Stomach (tissue), 9 donors: ENCODE measurements around the gene MYZAP. TPM values are rescaled to one million over a fixed set of nuclear protein-coding genes. Genes with fewer than 3 reads are reported as not detected.

ENCODE experiments used
- DNase-seq, 2 donors: peaks; one replicate each; pipeline versions ENCODE4 v3.0.0 to v3.0.0-alpha.2; 2013 to 2019
- H3K27ac ChIP-seq, 5 donors: fragments of 200-600 bp in 4 of 5; sonication (generic) in 4 of 5; one replicate each; pipeline ENCODE4 v1.5.1; 2013 to 2019; ENCODE audit warnings: mild to moderate bottlenecking in 1 of 5, moderate library complexity in 1 of 5
- H3K27me3 ChIP-seq, 3 donors: fragments of 200-600 bp; sonication (generic); one replicate each; pipeline ENCODE4 v1.5.1; 2017 to 2019; ENCODE audit warnings: mixed run types in 1 of 3
- H3K36me3 ChIP-seq, 4 donors: fragments of 200-600 bp; sonication (generic); 1 replicate in 3 of 4; 2 replicates in 1 of 4; pipeline ENCODE4 v1.5.1; 2016 to 2019
- H3K4me1 ChIP-seq, 4 donors: fragments of 200-600 bp; sonication (generic); one replicate each; pipeline ENCODE4 v1.5.1; 2016 to 2019
- H3K4me3 ChIP-seq, 4 donors: fragments of 200-600 bp; sonication (generic) in 3 of 4; one replicate each; pipeline ENCODE4 v1.5.1; 2016 to 2019; ENCODE audit warnings: mild to moderate bottlenecking in 1 of 4
- H3K9me3 ChIP-seq, 4 donors: fragments of 200-600 bp; sonication (generic); one replicate each; pipeline ENCODE4 v1.5.1; 2016 to 2019
- EP300 ChIP-seq: sonication (generic); formaldehyde crosslinking; IDR thresholded peaks from one replicate; pipeline ENCODE4 v1.6.1; 2017; ENCODE audit warnings: antibody characterized with exemption
- POLR2A ChIP-seq, 4 donors: fragments of 450-650 bp; IDR thresholded peaks; one replicate each; pipeline ENCODE4 v1.6.1; 2016; ENCODE audit warnings: antibody characterized with exemption in 4 of 4, control low read depth in 2 of 4, mild to moderate bottlenecking in 1 of 4, moderate library complexity in 1 of 4
- POLR2AphosphoS5 ChIP-seq, 3 donors: sonication (generic); formaldehyde crosslinking; IDR thresholded peaks; one replicate each; pipeline ENCODE4 v1.6.1; 2016; ENCODE audit warnings: antibody characterized with exemption in 3 of 3
- WGBS, 5 donors: extraction: QIAGEN DNeasy Blood & Tissue Kit in 3 of 5; methylation state at CpG; one replicate each; pipeline versions ENCODE4 v1.1.5 to v1.1.7; 2013 to 2018; 5-methylcytosine and 5-hydroxymethylcytosine counted together
- intact Hi-C: fragments of 100-400 bp; cut with DNase I; formaldehyde crosslinking; loops from one replicate; pipeline ENCODE4 v1.15.1; 2023; ENCODE audit warnings: low total_unique reads
- polyA plus RNA-seq, 3 donors: library from polyadenylated mRNA; stranded (reverse); fragments of 200-250 nt; gene quantifications; one replicate each; pipeline ENCODE4 v1.2.3, GENCODE V29; 2013
- total RNA-seq, 5 donors: library from RNA; depleted of rRNA; stranded (reverse); fragments of >200 nt; gene quantifications; one replicate each; pipeline versions ENCODE4 v1.1.0 to v1.2.3, GENCODE V29; 2014 to 2016
- TF ChIP-seq, protein P1 (sequence below), 7 experiments: fragments of 450-650 bp in 4 of 7; fragments of 200-600 bp in 3 of 7; sonication (generic) in 3 of 7; IDR thresholded peaks; one replicate each; pipeline ENCODE4 v1.5.1; 2016 to 2019; ENCODE audit warnings: antibody characterized with exemption in 7 of 7, control low read depth in 2 of 7, mild to moderate bottlenecking in 1 of 7
- donor health status: healthy with polysubstance abuse.
- donor health status: Bipolar disorder and iron deficiency.
- donor health status: healthy.

The MYZAP gene
- total and polyA plus RNA-seq, 8 donors: 9.4 to 59.8 (median 20.9) TPM; not detected in 1

DNA sequence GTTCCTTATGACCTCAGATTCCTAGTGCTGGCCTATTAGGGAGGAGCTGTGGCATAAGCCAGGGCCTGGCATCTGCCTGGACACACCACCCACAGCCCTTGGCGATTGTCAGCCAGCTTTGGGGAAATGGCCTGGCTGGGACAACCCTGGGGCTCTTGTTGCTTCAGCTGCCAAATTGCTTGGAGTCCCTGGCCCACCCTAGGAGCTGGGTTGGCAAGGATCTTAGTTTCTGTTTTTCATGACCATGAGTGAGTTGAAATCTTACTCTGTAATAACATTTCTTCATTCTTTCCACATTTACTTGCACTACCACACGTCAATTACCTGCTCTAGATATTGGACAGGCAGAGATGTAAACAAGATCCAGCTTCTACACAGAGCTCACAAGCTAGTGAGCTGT is 1.9 kb upstream of the MYZAP start:
- TF ChIP-seq, protein P1, sequence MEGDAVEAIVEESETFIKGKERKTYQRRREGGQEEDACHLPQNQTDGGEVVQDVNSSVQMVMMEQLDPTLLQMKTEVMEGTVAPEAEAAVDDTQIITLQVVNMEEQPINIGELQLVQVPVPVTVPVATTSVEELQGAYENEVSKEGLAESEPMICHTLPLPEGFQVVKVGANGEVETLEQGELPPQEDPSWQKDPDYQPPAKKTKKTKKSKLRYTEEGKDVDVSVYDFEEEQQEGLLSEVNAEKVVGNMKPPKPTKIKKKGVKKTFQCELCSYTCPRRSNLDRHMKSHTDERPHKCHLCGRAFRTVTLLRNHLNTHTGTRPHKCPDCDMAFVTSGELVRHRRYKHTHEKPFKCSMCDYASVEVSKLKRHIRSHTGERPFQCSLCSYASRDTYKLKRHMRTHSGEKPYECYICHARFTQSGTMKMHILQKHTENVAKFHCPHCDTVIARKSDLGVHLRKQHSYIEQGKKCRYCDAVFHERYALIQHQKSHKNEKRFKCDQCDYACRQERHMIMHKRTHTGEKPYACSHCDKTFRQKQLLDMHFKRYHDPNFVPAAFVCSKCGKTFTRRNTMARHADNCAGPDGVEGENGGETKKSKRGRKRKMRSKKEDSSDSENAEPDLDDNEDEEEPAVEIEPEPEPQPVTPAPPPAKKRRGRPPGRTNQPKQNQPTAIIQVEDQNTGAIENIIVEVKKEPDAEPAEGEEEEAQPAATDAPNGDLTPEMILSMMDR (IDR thresholded peaks at IDR 0.05): no peak
- no peak for TF ChIP-seq EP300
- no peak for TF ChIP-seq POLR2AphosphoS5 (IDR thresholded peaks at IDR 0.05)
- no peak for TF ChIP-seq POLR2A (IDR thresholded peaks at IDR 0.05)
- intact Hi-C loops: no loop called here
- H3K4me1 ChIP-seq: peaks cover 18 to 43% (median 31%) of the 10 kb centered on the region in 4 donors
- WGBS, 5 donors: 24 to 52% (median 34%) methylated on average over 2 of the region's 2 CpGs
- H3K36me3 ChIP-seq: no peaks in the 10 kb centered on the region
- H3K9me3 ChIP-seq: no peaks in the 10 kb centered on the region
- peak overlapping the region in 3 of 5 donors; percentile 30 to 61 (median 47) for H3K27ac ChIP-seq
- H3K27me3 ChIP-seq: peaks cover 0 to 20% (median 0%) of the 10 kb centered on the region in 3 donors
- no peak overlapping the region for H3K4me3 ChIP-seq
- DNase-seq: no peak

DNA sequence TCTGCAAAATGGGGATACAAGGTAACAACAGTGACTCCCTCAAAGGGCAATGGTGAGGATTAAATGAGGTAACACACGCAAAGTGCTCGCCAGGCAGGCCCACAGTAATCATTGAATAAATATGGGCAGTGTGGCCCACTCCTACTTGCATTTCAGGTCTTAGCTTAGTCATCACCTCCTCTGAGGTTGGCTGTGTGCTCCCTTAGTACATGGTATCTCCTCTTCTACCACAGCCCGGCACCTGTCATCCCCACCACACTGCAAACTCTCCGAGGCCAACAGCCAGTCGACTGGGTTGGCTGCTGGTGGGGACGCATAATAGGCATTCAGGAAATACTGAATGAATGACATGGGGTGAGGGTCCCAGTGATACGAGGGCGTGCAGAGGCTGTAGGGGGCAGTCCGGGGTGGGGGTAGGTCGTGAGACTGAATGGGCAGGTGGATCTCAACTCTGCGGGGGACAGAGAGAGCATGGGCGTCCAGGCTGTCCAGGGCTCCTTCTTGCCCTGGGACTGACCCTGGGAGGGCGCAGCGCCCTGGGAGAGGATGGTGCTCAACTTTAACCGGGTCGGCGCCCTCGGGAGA is 375 bp upstream of the MYZAP start:
- intact Hi-C loops: no loop called here
- TF ChIP-seq, protein P1 (IDR thresholded peaks at IDR 0.05): no peak
- peak in 2 of 3 donors; percentile 49 to 58 for TF ChIP-seq POLR2AphosphoS5 (IDR thresholded peaks at IDR 0.05)
- peak; percentile 42 to 68 for DNase-seq
- peaks cover 28 to 59% (median 45%) of the 10 kb centered on the region in 4 donors for H3K4me1 ChIP-seq
- H3K9me3 ChIP-seq: no peaks in the 10 kb centered on the region
- H3K36me3 ChIP-seq: no peaks in the 10 kb centered on the region
- WGBS, 5 donors: 12 to 24% (median 21%) methylated on average over 11 to 18 of the region's 18 CpGs
- H3K27ac ChIP-seq: peak overlapping the region; percentile 86 to 94 (median 89)
- peaks cover 0 to 20% (median 0%) of the 10 kb centered on the region in 3 donors for H3K27me3 ChIP-seq
- H3K4me3 ChIP-seq: peak overlapping the region; percentile 62 to 66 (median 64)

DNA sequence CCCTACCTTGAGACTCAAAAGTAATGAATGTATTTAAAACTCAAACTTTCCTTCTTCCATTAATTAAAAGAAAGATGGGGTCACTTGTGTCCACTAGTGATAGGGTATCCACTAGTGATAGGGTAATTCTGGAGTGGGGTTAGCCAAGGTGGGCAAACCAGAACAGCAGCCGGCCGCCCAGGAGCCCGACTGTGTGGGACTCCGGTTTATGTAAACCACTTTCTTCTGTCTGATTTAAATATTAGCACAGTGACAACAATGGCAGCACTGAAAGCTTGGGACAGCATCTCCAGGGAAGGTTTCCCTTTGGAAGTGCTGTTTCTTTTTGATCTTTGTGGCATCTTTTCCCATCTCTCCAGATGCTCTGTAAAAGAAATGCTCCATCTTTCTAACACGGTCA is 722 bp downstream of the MYZAP start:
- H3K27ac ChIP-seq: peak overlapping the region; percentile 86 to 98 (median 89)

DNA sequence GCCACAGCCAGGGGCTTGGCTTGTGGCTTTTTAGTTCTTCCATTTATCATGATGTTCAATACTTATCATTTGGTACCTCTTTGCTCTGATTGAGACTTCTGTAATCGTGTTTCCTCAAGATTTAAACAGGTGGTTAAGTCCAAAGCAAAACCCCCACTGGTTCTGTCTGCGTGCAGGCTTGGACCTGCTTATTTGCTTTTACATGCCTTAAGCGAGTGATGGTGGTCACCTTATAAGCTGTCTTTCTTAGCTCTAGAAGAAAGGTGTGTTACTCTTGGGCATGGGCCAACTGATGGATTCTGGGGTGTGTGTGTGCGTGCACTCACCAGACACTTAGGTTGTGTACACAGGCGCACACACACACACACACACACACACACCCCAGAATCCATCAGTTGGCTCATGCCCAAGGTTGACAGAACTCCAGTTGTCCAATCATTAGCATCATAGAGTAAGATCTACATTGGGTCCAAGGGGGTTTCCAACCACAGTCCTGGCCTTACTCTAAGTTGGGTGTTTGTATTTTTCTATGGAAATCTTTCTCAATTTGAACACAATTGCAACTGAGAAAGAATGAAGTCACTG is 1.2 kb downstream of the MYZAP start:
- Histone ChIP-seq H3K4me3 (peak overlapping the region; percentile 62 to 66 (median 64)), H3K27ac (peak overlapping the region; percentile 86 to 98 (median 89)), H3K27me3 (peaks cover 0 to 20% (median 0%) of the 10 kb centered on the region in 3 donors), H3K4me1 (peaks cover 42 to 75% (median 61%) of the 10 kb centered on the region in 4 donors), H3K36me3 (no peaks in the 10 kb centered on the region), H3K9me3 (no peaks in the 10 kb centered on the region)
- intact Hi-C loops: no loop called here
- no peak for DNase-seq
- TF ChIP-seq, protein P1 (IDR thresholded peaks at IDR 0.05): no peak
- no peak for TF ChIP-seq EP300
- TF ChIP-seq POLR2AphosphoS5 (IDR thresholded peaks at IDR 0.05): no peak
- TF ChIP-seq POLR2A (IDR thresholded peaks at IDR 0.05): no peak
- WGBS, 5 donors: 60 to 64% (median 62%) methylated on average over 3 to 5 of the region's 5 CpGs

More for the DNA sequence above, 722 bp downstream of the MYZAP start:
- WGBS, 5 donors: 31 to 58% (median 42%) methylated on average over 5 of the region's 5 CpGs
- TF ChIP-seq POLR2AphosphoS5 (IDR thresholded peaks at IDR 0.05) (no peak), EP300 (no peak), POLR2A (IDR thresholded peaks at IDR 0.05) (no peak)
- TF ChIP-seq, protein P1 (IDR thresholded peaks at IDR 0.05): no peak
- peaks cover 39 to 70% (median 56%) of the 10 kb centered on the region in 4 donors for H3K4me1 ChIP-seq
- peak in 1 of 2 donors; percentile 43 for DNase-seq
- H3K27me3 ChIP-seq: peaks cover 0 to 20% (median 0%) of the 10 kb centered on the region in 3 donors
- H3K9me3 ChIP-seq: no peaks in the 10 kb centered on the region
- no peaks in the 10 kb centered on the region for H3K36me3 ChIP-seq
- peak overlapping the region; percentile 62 to 66 (median 64) for H3K4me3 ChIP-seq
- intact Hi-C loops: no loop called here
